LNCAP (cell line): ENCODE results near the gene COL6A3.

Experiments
- CTCF ChIP-seq: fragments of 450-650 bp; IDR thresholded peaks from 2 replicates; pipeline ENCODE4 v1.5.1; 2017; ENCODE audit warnings: mild to moderate bottlenecking

COL6A3 gene

GRCh38 chr2:237455764-237456163 is 41.8 kb upstream of the COL6A3 start:
- TF ChIP-seq CTCF, result no peak

GRCh38 chr2:237453671-237454070 is 39.7 kb upstream of the COL6A3 start:
- no peak for TF ChIP-seq CTCF

GRCh38 chr2:237452861-237453260 is 38.9 kb upstream of the COL6A3 start:
- TF ChIP-seq CTCF, result no peak

- no peak for TF ChIP-seq CTCF
Measured at GRCh38 chr2:237451643-237452469, 37.9 kb upstream of the COL6A3 start.

- TF ChIP-seq CTCF, result no peak
Measured at GRCh38 chr2:237450583-237450982, 36.6 kb upstream of the COL6A3 start.

GRCh38 chr2:237450108-237450507 is 36.1 kb upstream of the COL6A3 start:
- TF ChIP-seq CTCF, result no peak

- no peak for TF ChIP-seq CTCF
Measured at GRCh38 chr2:237449193-237449881, 35.4 kb upstream of the COL6A3 start.
